H9 (cell line): ENCODE results near the gene EN1. TPM values are rescaled to one million over a fixed set of nuclear protein-coding genes. Genes with fewer than 3 reads are reported as not detected.

Experiments used
- DNase-seq: peaks from one replicate; pipeline ENCODE4 v3.0.0-alpha.2; 2017
- H2AFZ ChIP-seq: one replicate; pipeline ENCODE4 v1.6.1; 2013; ENCODE audit warnings: mild to moderate bottlenecking, low read length, control low read depth, moderate library complexity
- H2AK5ac ChIP-seq: 2 replicates; pipeline ENCODE4 v1.6.1; 2013; ENCODE audit warnings: low read length, control low read depth, mixed read lengths; ENCODE audit not compliant: insufficient read length
- H2BK120ac ChIP-seq: one replicate; pipeline ENCODE4 v1.6.1; 2013; ENCODE audit warnings: low read depth, mild to moderate bottlenecking, low read length, control low read depth, inconsistent platforms; ENCODE audit not compliant: poor library complexity, severe bottlenecking
- H2BK12ac ChIP-seq: 2 replicates; pipeline ENCODE4 v1.6.1; 2013; ENCODE audit warnings: low read length, control low read depth, mixed read lengths, low read depth; ENCODE audit not compliant: insufficient read length
- H2BK15ac ChIP-seq: 2 replicates; pipeline ENCODE4 v1.6.1; 2013; ENCODE audit warnings: low read depth, low read length, control low read depth
- H2BK20ac ChIP-seq: one replicate; pipeline ENCODE4 v1.6.1; 2013; ENCODE audit warnings: low read depth, mild to moderate bottlenecking, low read length, control low read depth, inconsistent platforms; ENCODE audit not compliant: poor library complexity, severe bottlenecking
- H2BK5ac ChIP-seq: 2 replicates; pipeline ENCODE4 v1.6.1; 2013; ENCODE audit warnings: low read length, control low read depth, mixed read lengths; ENCODE audit not compliant: insufficient read length
- H3K14ac ChIP-seq: 2 replicates; pipeline ENCODE4 v1.6.1; 2013; ENCODE audit warnings: low read length, control low read depth; ENCODE audit not compliant: insufficient read depth
- H3K18ac ChIP-seq: 2 replicates; pipeline ENCODE4 v1.6.1; 2013; ENCODE audit warnings: low read depth, mild to moderate bottlenecking, mixed read lengths, low read length, control low read depth; ENCODE audit not compliant: insufficient read length
- H3K23ac ChIP-seq: 2 replicates; pipeline ENCODE4 v1.6.1; 2013; ENCODE audit warnings: low read length, control low read depth, mixed read lengths, low read depth; ENCODE audit not compliant: insufficient read length
- H3K23me2 ChIP-seq: 2 replicates; pipeline ENCODE4 v1.6.1; 2013; ENCODE audit warnings: low read depth, mild to moderate bottlenecking, mixed read lengths, low read length, control low read depth; ENCODE audit not compliant: insufficient read length, poor library complexity, severe bottlenecking
- H3K27ac ChIP-seq: 2 replicates; pipeline ENCODE4 v1.5.1; 2013; ENCODE audit warnings: low read length, control low read depth, mixed read lengths, low read depth; ENCODE audit not compliant: insufficient read length
- H3K27me3 ChIP-seq: 2 replicates; pipeline ENCODE4 v1.6.1; 2013; ENCODE audit warnings: low read length, control low read depth, inconsistent platforms; ENCODE audit not compliant: insufficient read depth
- H3K4ac ChIP-seq: 2 replicates; pipeline ENCODE4 v1.6.1; 2013; ENCODE audit warnings: low read depth, mild to moderate bottlenecking, control low read depth, inconsistent platforms, low read length, moderate library complexity
- H3K4me1 ChIP-seq: 2 replicates; pipeline ENCODE4 v1.6.1; 2013; ENCODE audit warnings: low read length, control low read depth, inconsistent platforms; ENCODE audit not compliant: insufficient read depth
- H3K4me2 ChIP-seq: 2 replicates; pipeline ENCODE4 v1.6.1; 2013; ENCODE audit warnings: low read length, control low read depth, mixed read lengths; ENCODE audit not compliant: insufficient read length, insufficient read depth
- H3K56ac ChIP-seq: 2 replicates; pipeline ENCODE4 v1.6.1; 2013; ENCODE audit warnings: low read depth, mild to moderate bottlenecking, mixed read lengths, low read length, control low read depth; ENCODE audit not compliant: insufficient read length
- H3K79me1 ChIP-seq: 2 replicates; pipeline ENCODE4 v1.6.1; 2013; ENCODE audit warnings: low read depth, mild to moderate bottlenecking, moderate library complexity, low read length, control low read depth, inconsistent platforms; ENCODE audit not compliant: insufficient read depth, poor library complexity, severe bottlenecking
- H3K79me2 ChIP-seq: 2 replicates; pipeline ENCODE4 v1.6.1; 2013; ENCODE audit warnings: low read length, control low read depth, inconsistent platforms; ENCODE audit not compliant: insufficient read depth
- H3K9ac ChIP-seq: 2 replicates; pipeline ENCODE4 v1.6.1; 2013; ENCODE audit warnings: low read length, control low read depth, mixed read lengths; ENCODE audit not compliant: insufficient read length; ENCODE audit errors: extremely low read depth
- H3K9me3 ChIP-seq: one replicate; pipeline ENCODE4 v1.6.1; 2013; ENCODE audit warnings: low read depth, low read length, inconsistent platforms; ENCODE audit not compliant: control insufficient read depth
- H3T11ph ChIP-seq: one replicate; pipeline ENCODE4 v1.6.1; 2013; ENCODE audit warnings: mild to moderate bottlenecking, low read length, control low read depth, inconsistent platforms
- H4K20me1 ChIP-seq: one replicate; pipeline ENCODE4 v1.6.1; 2013; ENCODE audit not compliant: control insufficient read depth, insufficient read length, insufficient read depth
- H4K5ac ChIP-seq: 2 replicates; pipeline ENCODE4 v1.6.1; 2013; ENCODE audit warnings: low read depth, mild to moderate bottlenecking, mixed read lengths, low read length, control low read depth; ENCODE audit not compliant: insufficient read length
- H4K8ac ChIP-seq: replicated peaks from 2 replicates; pipeline ENCODE4 v1.6.1; 2013; ENCODE audit warnings: low read length, control low read depth, mixed read lengths, low read depth; ENCODE audit not compliant: insufficient read length
- H4K91ac ChIP-seq: 2 replicates; pipeline ENCODE4 v1.6.1; 2013; ENCODE audit warnings: low read depth, mild to moderate bottlenecking, moderate library complexity, mixed read lengths, low read length, control low read depth; ENCODE audit not compliant: insufficient read length
- H3K27ac Mint-ChIP-seq, 3 experiments: 2 replicates in 2 of 3; 3 replicates in 1 of 3; pipeline ENCODE4 v1.8.0; 2020 to 2021; ENCODE audit warnings: mixed read lengths in 3 of 3, mild to moderate bottlenecking in 1 of 3, moderate library complexity in 1 of 3
- H3K27me3 Mint-ChIP-seq: 2 replicates; pipeline ENCODE4 v1.8.0; 2021; ENCODE audit warnings: low read depth, mild to moderate bottlenecking, moderate library complexity, mixed read lengths
- H3K36me3 Mint-ChIP-seq, 3 experiments: 2 replicates in 2 of 3; 3 replicates in 1 of 3; pipeline ENCODE4 v1.8.0; 2020 to 2021; ENCODE audit warnings: low read depth in 3 of 3, mixed read lengths in 3 of 3; ENCODE audit not compliant: insufficient read depth in 1 of 3
- H3K4me1 Mint-ChIP-seq, 2 experiments: 2 replicates each; pipeline ENCODE4 v1.8.0; 2020; ENCODE audit warnings: mixed read lengths in 2 of 2
- H3K4me3 Mint-ChIP-seq, 2 experiments: 2 replicates in 1 of 2; 3 replicates in 1 of 2; pipeline ENCODE4 v1.8.0; 2020 to 2021; ENCODE audit warnings: mild to moderate bottlenecking in 2 of 2, mixed read lengths in 2 of 2, moderate library complexity in 1 of 2
- H3K9me3 Mint-ChIP-seq, 2 experiments: 2 replicates in 1 of 2; 3 replicates in 1 of 2; pipeline ENCODE4 v1.8.0; 2020; ENCODE audit warnings: mild to moderate bottlenecking in 2 of 2, mixed read lengths in 2 of 2, moderate library complexity in 1 of 2
- whole genome bisulfite sequencing: extraction: QIAGEN DNeasy Blood & Tissue Kit; methylation state at CpG from one replicate; pipeline ENCODE4 v1.1.7; 2013; ENCODE audit warnings: missing lambda C conversion rate, low lambda C conversion rate, mixed read lengths; ENCODE audit not compliant: insufficient read length; ENCODE audit errors: extremely low coverage; 5-methylcytosine and 5-hydroxymethylcytosine counted together
- total RNA-seq: library from RNA; stranded (reverse); gene quantifications from 2 replicates; pipeline ENCODE4 v1.2.1, GENCODE V29; 2021
- TF ChIP-seq, protein P1 (sequence below): fragments of 200-600 bp; sonication (generic); conservative IDR thresholded peaks from 3 replicates; pipeline ENCODE4 v1.8.0; 2021; ENCODE audit warnings: antibody characterized with exemption, mild to moderate bottlenecking

The EN1 gene
- total RNA-seq, 1 experiment from 2014 or later: not detected

GRCh38 chr2:118857677-118858484 is 10.4 kb upstream of the EN1 start:
- H4K20me1 ChIP-seq: peaks cover 4% of the 10 kb centered on the region
- no peak overlapping the region for H4K5ac ChIP-seq
- H3K27ac Mint-ChIP-seq: no peak overlapping the region
- DNase-seq: peak; percentile 48
- no peak overlapping the region for H3T11ph ChIP-seq
- H2BK5ac ChIP-seq: no peak overlapping the region
- H3K79me2 ChIP-seq: no peaks in the 10 kb centered on the region
- no peak overlapping the region for H3K56ac ChIP-seq
- no peak overlapping the region for H3K4ac ChIP-seq
- no CpG with 5 or more reads among the region's 52 CpGs for WGBS
- peak overlapping the region; percentile 46 for H3K4me2 ChIP-seq
- no peak overlapping the region for H4K8ac ChIP-seq
- peaks cover 100% of the 10 kb centered on the region for H3K27me3 Mint-ChIP-seq
- TF ChIP-seq, protein P1, sequence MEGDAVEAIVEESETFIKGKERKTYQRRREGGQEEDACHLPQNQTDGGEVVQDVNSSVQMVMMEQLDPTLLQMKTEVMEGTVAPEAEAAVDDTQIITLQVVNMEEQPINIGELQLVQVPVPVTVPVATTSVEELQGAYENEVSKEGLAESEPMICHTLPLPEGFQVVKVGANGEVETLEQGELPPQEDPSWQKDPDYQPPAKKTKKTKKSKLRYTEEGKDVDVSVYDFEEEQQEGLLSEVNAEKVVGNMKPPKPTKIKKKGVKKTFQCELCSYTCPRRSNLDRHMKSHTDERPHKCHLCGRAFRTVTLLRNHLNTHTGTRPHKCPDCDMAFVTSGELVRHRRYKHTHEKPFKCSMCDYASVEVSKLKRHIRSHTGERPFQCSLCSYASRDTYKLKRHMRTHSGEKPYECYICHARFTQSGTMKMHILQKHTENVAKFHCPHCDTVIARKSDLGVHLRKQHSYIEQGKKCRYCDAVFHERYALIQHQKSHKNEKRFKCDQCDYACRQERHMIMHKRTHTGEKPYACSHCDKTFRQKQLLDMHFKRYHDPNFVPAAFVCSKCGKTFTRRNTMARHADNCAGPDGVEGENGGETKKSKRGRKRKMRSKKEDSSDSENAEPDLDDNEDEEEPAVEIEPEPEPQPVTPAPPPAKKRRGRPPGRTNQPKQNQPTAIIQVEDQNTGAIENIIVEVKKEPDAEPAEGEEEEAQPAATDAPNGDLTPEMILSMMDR: no peak
- H3K18ac ChIP-seq: no peak overlapping the region
- H2BK120ac ChIP-seq: no peak overlapping the region
- no peak overlapping the region for H3K27ac ChIP-seq
- H3K4me1 Mint-ChIP-seq: peaks cover 37 to 54% of the 10 kb centered on the region in 2 experiments
- H3K9me3 Mint-ChIP-seq: peaks cover 0 to 3% of the 10 kb centered on the region in 2 experiments; a peak in 2 of 5 replicates
- no peak overlapping the region for H3K9ac ChIP-seq
- H3K4me1 ChIP-seq: no peaks in the 10 kb centered on the region; the same call in 1 of the 2 replicates
- H2AFZ ChIP-seq: no peak overlapping the region
- H3K14ac ChIP-seq: no peak overlapping the region; the same call in 1 of the 2 replicates
- no peak overlapping the region for H4K91ac ChIP-seq
- peaks cover 18% of the 10 kb centered on the region for H3K23me2 ChIP-seq
- no peak overlapping the region for H2AK5ac ChIP-seq
- H3K79me1 ChIP-seq: no peaks in the 10 kb centered on the region
- no peak overlapping the region for H2BK20ac ChIP-seq
- no peaks in the 10 kb centered on the region; a peak in 1 of 7 replicates for H3K36me3 Mint-ChIP-seq
- H3K9me3 ChIP-seq: no peaks in the 10 kb centered on the region
- H2BK15ac ChIP-seq: no peak overlapping the region
- peaks cover 85% of the 10 kb centered on the region for H3K27me3 ChIP-seq
- peak overlapping the region; percentile 1 to 62; a peak in 4 of 5 replicates for H3K4me3 Mint-ChIP-seq
- no peak overlapping the region for H2BK12ac ChIP-seq
- H3K23ac ChIP-seq: no peak overlapping the region
